GM12865 (cell line): ENCODE results near the gene ITGA7.

Experiments used
- DNase-seq: peaks from one replicate; pipeline ENCODE4 v3.0.0; 2010; ENCODE audit warnings: low read depth
- H3K4me3 ChIP-seq: 2 replicates; pipeline ENCODE4 v1.5.1; 2011; ENCODE audit warnings: mild to moderate bottlenecking, low read depth, low read length, control low read depth
- TF ChIP-seq, protein P1 (sequence below): IDR thresholded peaks from 2 replicates; pipeline ENCODE4 v1.5.1; 2011; ENCODE audit warnings: low read length, control low read depth, low read depth, inconsistent platforms; ENCODE audit not compliant: insufficient read depth; ENCODE audit errors: missing control alignments

The ITGA7 gene

DNA sequence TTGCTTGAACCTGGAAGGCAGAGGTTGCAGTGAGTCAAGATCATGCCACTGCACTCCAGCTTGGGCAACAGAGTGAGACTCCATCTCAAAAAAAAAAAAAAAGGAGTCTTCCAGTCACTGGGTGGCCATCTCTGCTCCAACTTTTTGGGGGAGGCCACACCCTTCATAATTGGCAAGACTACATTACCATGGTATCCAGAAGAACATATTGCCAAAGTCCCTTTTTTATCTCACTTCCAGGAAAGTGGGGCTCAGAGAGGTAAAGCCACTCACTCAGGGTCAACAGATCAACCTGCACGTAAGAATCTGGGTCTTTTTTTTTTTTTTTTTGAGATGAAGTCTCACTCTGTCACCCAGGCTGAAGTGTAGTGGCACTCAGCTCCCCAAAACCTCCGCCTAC lies 26.2 kb upstream of the ITGA7 start:
- no peak for DNase-seq

DNA sequence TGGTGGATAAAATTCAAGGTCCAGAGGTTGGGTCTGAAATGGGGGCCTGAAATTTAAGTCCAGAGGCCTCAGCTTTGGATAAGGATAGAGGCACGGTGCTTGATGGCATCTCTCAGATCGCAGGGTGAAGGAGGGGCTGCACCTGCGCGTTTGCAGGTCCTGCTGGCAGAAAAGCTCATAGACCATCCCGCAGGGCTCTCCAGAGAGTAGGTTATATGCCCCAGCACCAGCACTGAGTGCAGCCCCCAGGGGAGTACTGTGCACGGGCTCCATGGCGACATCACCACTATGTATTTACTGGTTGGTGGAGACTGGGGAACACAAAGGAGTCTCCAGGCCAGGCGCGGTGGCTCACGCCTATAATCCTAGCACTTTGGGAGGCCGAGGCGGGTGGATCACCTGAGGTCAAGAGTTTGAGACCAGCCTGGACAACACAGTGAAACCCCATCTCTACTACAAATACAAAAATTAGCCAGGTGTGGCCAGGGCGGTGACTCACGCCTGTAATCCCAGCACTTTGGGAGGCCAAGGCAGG lies 25.4 kb upstream of the ITGA7 start:
- TF ChIP-seq, protein P1, sequence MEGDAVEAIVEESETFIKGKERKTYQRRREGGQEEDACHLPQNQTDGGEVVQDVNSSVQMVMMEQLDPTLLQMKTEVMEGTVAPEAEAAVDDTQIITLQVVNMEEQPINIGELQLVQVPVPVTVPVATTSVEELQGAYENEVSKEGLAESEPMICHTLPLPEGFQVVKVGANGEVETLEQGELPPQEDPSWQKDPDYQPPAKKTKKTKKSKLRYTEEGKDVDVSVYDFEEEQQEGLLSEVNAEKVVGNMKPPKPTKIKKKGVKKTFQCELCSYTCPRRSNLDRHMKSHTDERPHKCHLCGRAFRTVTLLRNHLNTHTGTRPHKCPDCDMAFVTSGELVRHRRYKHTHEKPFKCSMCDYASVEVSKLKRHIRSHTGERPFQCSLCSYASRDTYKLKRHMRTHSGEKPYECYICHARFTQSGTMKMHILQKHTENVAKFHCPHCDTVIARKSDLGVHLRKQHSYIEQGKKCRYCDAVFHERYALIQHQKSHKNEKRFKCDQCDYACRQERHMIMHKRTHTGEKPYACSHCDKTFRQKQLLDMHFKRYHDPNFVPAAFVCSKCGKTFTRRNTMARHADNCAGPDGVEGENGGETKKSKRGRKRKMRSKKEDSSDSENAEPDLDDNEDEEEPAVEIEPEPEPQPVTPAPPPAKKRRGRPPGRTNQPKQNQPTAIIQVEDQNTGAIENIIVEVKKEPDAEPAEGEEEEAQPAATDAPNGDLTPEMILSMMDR, result no peak
- no peak for DNase-seq
- H3K4me3 ChIP-seq, result no peak overlapping the region

More for the DNA sequence above, 26.2 kb upstream of the ITGA7 start:
- TF ChIP-seq, protein P1, result no peak
- H3K4me3 ChIP-seq, result no peak overlapping the region

DNA sequence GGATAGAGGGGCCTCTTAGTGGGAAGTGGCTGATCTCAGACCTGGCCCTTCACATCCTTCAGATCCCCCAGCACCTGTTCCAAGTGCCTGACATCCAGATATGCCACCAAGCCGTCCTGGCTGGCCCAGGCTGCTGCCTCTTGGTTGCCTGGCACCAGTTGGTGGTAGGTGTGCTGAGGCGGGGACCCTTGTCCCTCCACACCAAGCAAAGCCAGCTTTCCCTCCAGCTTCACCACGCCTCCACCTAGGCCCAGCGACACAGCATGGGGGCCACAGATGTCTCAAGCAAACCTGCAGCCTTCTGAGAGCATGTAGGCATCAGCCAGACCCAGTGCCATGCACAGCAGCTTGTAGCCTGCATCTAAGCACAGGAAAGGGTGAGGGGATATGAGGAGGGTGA lies 24.6 kb upstream of the ITGA7 start:
- DNase-seq, result no peak
- no peak overlapping the region for H3K4me3 ChIP-seq
- TF ChIP-seq, protein P1, result no peak

DNA sequence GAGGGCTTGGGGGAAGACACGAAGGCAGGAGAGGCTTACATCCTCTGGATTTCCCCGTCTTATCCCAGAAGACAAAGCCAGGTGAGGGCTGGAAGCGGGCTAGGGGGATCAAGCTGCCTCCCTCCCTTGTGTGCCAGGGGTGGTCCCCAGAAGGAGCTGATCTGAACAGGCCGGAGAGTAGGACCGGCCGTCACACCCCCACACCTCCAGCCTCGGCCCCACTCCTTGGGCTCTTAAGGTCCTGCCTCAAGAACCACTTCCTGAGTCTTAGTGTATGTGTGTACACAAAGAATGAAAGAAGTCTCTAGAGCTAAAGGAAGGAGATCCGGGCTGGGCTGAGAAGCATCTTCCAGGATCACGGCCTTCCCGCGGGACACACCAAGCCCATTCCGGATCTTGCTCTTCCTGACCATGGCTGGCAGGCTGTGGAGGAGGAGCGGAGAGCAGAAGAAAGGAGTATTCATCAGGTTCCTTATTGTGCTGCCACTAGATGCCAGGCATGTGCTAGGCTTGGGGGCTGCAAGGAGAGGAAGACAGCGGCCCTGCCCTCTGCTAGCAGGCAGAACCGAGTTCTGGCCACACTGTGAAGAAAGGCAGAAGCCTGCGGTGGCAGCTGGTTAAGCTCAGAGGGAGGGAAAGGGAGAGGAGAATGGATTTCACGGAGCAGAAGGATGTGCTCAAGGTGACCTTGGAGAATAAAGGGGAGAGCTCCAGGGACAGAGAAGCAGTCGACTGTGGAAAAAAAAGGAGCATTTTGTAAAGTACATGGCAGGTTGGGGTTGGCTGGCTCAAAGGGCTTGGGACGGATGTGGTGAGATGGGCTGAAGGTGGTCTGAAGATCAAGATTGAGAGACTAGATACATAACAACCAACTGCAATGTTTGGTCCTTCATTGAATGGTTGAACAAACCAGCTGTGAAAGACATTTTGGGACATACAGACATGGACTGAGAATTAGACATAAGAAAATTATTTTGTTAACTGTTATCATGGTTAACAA lies 22.4 kb upstream of the ITGA7 start:
- peak overlapping the region; percentile 77 for H3K4me3 ChIP-seq
- TF ChIP-seq, protein P1, result no peak
- DNase-seq, result peak; percentile 70

DNA sequence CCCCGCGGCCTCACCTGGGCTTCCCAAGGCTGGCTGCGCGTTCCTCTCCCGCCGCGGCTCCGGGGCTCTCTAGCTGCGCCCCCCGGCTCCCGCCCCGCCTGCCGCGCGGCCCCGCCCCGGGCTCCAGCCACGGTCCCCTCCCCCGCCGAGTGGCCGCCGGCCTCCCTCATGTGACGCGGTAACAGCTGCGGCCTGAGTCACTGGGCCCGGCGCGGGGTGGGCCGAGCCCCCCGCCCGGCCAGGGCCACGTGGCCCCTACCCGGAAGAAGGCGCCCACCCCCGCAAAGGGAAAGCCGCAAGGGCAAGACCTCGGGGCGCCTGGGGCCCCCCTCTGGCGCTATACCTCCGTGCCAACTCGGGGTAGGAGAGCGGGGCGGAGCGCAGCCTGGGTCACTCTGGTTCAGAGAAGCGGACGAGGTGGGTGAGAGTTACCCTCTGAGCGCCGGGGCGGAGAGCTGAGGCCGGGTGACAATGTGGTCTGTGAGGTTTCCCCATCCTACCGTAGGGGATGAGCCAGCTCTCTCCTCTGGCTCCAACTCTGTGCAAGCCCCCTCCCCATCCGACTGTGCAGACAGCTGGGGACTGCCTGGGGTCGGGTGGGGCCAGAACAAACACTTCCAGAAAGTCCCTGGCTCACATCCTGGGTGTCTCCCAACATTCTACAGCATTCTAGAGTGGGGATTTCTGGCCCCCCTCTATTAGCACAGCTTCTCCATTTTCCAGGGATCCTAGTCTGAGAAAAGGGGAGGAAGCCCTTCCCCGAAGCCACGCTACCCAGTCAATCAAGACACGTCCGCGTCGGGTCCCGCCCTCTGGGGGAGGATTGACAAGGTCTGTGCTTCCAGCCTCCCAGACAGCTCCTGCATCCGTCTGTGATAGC lies 21.5 kb upstream of the ITGA7 start, which contains the start of gene CD63:
CD63 (minus strand) TSS at position 71 of the 880 bp plus-strand sequence. CDS start 668 bp downstream, outside the sequence.
- TF ChIP-seq, protein P1, result no peak

DNA sequence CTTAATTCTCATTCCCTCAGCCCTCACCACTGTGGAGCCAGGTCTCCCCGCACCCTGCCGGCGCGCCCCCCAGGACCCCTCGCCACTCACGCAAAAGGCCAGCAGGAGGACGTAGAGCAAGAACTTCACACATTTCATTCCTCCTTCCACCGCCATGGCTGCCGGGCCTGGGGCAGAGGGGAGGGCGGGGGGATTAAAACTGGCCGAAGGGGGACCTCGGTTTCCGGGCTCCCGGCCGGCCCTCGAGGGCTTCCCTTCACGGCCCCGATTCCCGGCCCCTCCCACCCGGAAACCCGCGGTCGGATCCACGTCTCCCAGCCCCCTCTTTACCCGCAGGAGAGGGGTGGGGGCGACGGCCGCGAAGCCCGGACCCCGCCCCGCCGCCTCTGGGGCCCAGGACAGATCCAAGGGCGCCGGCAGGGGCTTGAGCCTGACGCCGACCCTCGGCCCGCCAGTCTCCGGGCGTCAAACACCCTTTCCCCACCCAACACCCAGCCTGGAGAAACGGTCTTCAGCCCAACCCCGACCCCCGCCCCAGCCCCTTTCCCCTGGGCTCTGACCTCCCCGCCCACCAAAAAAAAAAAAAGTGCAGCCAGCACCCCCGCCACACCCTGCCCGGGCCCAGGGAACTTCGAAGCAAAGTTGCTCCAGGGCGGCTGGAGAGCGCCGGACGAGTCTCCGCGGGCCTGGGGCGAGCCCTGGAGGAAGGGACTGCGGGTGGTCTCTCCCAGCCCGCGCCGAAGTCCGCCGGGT lies 20.7 kb upstream of the ITGA7 start:
- H3K4me3 ChIP-seq, result peak overlapping the region; percentile 77
- peak; percentile 32 for DNase-seq
- TF ChIP-seq, protein P1, result no peak

More for the DNA sequence above, 21.5 kb upstream of the ITGA7 start, which contains the start of gene CD63:
- DNase-seq, result peak; percentile 80
- peak within 1 kb of the TSS; percentile 77 for H3K4me3 ChIP-seq
